ELR (cell line): Measurements from ENCODE around the gene CYP2A6.
A peak's percentile ranks its signal among the peaks of the same experiment; 100 is the strongest.
"Not testable (repeated sequence)": the region's sequence is repeated elsewhere in the genome, so short reads cannot be mapped to it uniquely, and the experiment has no call there.

Experiments used
- DNase-seq: peaks from one replicate; pipeline ENCODE4 v3.0.0-alpha.2; 2015; ENCODE audit warnings: low read depth

Gene CYP2A6, protein sequence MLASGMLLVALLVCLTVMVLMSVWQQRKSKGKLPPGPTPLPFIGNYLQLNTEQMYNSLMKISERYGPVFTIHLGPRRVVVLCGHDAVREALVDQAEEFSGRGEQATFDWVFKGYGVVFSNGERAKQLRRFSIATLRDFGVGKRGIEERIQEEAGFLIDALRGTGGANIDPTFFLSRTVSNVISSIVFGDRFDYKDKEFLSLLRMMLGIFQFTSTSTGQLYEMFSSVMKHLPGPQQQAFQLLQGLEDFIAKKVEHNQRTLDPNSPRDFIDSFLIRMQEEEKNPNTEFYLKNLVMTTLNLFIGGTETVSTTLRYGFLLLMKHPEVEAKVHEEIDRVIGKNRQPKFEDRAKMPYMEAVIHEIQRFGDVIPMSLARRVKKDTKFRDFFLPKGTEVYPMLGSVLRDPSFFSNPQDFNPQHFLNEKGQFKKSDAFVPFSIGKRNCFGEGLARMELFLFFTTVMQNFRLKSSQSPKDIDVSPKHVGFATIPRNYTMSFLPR

DNA sequence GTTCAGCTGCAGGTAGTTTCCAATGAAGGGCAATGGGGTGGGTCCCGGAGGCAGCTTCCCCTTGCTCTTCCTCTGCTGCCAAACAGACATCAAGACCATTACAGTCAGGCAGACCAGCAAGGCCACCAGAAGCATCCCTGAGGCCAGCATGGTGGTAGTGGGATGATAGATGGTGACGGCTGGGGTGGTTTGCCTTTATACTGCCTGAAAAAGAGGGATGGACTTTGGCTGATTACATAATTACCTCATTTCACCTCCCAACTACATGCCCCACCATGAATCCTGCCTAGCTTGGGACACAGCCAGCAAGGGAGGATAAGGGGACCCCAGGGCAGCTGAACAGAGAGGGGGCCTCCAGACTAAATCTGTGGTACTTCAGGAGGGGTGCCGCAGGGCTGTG is at the start of gene CYP2A6:
CYP2A6 (minus strand) TSS at position 171 of the 400 bp plus-strand sequence; CDS start at position 150, 21 bp downstream.
- not testable (repeated sequence) for DNase-seq

DNA sequence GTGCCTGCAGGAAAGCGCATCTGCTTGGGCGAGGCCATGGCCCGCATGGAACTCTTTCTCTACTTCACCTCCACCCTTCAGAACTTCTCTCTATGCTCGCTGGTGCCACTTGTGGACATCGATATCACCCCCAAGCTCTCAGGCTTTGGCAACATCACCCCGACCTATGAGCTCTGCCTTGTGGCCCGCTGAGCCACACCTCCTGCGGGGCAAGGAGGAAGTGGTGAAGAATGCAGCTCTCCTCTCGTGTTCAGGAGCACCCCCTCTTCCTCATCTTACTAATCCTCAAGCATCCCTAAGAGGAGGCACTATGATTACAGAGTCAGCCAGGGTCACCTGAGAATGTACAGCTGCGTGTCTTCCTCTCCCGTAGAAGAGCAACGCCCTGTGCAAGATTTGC is 49.7 kb upstream of the CYP2A6 start:
- not testable (repeated sequence) for DNase-seq

DNA sequence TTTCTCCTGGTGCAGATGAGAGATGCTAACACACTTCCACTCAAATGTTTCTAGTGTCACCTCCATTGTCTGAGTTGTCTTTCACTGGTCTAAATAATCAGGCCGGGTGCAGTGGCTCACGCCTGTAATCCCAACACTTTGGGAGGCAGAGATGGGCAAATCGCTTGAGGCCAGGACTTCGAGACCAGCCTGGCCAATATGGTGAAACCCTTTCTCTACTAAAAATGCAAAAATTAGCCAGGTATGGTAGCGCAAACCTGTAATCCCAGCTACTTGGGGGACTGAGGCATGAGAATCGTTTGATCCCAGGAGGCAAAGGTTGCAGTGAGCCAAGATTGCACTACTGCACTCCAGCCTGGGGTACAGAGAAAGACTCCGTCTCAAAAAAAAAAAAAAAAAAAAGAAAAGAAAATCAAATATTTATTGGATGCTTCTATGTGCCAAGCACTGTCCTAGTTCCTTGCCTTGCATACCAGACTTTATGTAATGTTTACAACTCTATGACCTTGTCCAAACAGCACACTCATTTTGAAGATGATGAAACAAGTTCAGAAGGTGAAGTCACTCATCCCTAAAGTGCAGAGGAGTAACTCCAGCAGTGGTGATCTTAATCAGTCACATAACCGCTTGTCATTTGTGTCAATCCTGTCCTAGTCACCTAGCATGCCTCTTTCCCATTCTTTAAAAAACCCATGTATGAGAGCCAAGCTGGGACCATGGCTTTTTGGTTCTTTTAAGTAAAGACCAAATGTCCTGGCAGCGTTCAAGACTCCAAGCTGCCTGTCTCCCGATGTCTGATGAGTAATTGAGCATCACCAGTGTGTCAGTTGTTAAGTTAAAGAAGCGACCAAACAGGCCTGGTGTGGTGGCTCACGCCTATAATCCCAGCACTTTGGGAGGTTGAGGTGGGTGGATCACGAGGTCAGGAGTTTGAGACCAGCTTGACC is 46.9 kb upstream of the CYP2A6 start:
- DNase-seq = peak; percentile 10

DNA sequence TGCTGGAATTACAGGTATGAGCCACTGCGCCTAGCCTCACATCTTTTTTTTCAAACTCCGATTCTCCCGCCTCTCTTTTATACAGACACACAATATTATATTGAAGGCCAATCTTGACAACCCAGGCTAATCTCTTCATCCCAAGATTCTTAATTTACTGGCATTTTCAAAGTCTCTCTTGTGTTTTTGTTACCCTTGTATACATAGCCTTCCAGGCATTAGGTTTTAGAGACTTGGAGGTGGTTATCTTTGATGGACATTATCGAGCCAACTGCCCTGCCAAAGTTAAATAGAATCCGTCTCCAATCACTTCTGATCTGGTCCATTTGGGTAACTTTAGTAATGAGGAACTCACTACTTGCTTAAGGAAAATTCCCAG is 46.2 kb upstream of the CYP2A6 start:
- no peak for DNase-seq

DNA sequence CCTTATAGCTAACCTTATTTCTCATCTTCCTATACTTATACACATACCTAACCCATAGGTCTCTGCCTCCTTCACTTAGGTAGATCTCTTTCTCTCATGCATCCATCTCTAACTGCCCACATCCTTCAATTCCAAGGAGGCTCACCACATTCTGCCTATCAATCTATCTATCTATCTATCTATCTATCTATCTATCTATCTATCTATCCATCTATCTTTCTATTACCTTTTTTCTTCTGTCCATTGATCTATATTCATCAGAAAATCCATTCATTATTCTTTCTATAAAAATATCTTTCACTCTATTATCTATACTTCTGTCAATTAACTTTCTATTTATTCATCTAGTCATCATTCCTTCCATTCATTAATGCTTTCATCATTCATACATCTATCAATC is 42.9 kb upstream of the CYP2A6 start:
- DNase-seq = no peak

DNA sequence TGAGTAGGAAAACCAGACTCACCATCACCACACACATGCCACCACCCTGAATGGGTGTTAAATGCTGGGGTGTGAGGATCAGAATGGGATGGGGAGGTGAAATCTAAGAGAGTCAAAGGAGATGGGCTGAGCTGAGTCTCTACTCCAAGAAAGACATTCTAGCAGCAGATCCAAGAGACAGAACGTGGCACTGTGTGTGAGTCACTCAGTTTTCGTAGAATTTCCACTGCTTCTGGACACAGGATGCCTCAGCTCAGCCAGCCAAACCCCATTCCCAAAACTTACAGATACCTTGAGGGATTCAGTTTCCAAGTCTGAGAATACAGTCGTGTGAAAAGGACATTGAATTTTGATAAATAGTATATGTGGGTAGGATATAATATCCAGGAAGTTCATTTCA is 39.1 kb upstream of the CYP2A6 start:
- no peak for DNase-seq

DNA sequence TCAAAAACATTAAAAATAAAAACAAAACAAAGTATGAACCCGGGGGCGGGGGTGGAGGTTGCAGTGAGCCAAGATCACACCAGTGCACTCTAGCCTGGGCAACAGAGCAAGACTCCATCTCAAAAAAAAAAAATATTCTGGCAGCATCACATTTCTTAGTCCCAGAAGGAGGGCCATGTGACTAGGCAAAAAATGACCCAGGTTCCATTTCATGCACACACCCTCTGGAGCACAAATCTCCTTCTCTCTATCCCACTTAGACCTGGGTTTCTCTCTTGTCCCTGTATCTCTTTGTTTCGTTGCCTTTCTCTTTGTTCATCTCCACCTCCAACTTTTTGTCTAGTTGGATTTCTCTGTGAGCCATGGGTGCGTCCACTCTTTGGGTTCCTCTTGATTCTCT is 37.9 kb upstream of the CYP2A6 start:
- no peak for DNase-seq

DNA sequence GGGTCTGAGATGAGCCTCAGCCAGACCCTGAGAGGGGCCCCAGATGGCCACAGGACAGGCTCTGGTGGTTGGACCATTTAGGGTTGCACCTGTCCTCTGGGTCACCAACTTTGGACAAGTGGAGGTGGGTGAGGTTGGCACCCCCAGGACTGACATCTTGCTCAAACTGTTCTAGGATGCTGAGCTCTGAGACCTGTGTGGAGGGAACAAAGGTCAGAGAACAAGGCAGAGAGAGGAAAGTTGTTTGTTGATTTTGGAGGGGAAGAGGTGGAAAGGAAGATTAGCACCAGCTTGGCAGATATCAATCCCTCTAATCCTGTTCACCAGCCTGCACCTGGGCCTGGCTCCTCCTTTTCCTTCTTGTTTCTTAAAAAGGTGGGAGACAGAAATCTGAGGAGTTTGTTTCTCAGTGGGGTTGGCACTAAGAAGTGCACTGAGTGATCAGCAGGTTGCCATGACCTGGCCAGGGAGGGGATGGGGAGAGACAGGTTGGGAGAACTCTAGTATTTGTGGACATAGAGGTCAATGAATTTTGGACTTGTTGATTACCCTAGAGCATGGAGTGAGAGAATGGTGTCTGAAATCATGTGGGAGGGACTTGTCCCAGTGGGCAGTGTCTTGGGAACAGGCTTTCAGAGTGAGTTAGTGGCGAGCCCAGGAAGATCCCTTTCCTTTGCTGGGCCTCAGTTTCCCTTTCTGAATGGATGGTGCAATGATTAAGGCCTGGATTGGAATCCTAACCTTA is 34.1 kb upstream of the CYP2A6 start:
- DNase-seq = not testable (repeated sequence)

DNA sequence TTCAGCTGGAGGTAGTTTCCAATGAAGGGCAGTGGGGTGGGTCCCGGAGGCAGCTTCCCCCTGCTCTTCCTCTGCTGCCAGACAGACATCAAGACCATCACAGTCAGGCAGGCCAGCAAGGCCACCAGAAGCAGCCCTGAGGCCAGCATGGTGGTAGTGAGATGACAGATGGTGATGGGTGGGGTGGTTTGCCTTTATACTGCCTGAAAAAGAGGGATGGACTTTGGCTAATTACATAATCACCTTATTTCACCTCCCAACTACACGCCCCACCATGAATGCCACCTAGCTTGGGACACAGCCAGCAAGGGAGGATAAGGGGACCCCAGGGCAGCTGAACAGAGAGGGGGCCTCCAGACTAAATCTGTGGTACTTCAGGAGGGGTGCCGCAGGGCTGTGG is 31.8 kb upstream of the CYP2A6 start, which contains the start of gene CYP2A7:
CYP2A7 (minus strand) TSS at position 170 of the 400 bp plus-strand sequence; CDS start at position 149, 21 bp downstream.
- DNase-seq = not testable (repeated sequence)

DNA sequence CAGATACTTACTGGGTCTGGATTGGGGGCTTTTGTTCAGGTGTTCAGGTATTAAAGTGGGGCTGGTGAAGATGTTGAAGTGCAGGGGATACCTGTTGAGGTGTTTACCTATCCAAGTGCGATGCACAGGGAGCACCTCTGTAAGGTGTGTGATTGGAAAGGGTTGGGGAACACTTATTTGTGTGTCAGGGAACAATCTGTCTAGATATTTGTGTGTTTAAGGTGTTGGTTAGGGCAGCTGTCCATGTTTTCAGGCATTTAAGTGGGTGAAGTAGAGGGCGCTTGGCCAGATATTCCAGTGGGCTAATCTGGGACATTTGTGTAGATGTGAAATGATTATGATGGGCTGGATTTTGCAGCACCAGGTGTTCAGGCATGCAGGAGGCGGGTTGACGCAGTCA is 29.1 kb upstream of the CYP2A6 start:
- DNase-seq = not testable (repeated sequence)

DNA sequence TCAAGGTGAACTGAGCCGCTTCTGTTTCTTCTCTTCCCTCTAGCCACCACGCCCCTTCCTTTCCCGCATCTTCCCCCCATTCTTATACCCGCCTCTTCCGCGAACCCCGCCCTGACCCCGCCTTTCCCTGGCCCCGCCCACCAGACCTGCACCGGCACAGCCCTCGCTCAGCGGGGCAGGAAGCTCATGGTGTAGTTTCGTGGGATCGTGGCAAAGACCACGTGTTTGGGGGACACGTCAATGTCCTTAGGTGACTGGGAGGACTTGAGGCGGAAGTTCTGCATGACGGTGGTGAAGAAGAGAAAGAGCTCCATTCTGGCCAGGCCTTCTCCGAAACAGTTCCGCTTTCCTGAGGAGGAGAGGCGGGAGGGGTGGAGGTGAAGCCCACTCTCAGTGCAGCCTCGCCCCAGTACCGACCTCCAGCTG is 25.3 kb upstream of the CYP2A6 start:
- DNase-seq = peak; percentile 1

DNA sequence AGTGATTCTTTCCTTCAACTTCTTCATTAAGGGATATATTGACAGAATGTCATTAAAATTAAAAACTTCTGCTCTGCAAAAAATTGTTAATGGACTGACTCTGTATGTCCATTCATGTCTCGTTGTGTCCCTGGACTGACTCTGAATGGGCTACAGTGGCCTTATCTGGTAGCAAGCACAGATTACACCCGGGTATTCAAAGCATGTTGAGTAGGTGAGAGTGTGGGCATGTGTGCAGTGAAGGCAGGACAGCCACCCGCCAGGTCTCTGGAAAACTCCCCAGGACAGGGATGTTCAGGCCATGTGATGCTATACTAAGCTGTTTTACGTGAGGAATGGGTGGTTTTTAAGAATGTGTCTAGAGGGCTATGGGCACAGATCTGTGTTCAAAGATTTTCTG is 24.6 kb upstream of the CYP2A6 start:
- DNase-seq = not testable (repeated sequence)

DNA sequence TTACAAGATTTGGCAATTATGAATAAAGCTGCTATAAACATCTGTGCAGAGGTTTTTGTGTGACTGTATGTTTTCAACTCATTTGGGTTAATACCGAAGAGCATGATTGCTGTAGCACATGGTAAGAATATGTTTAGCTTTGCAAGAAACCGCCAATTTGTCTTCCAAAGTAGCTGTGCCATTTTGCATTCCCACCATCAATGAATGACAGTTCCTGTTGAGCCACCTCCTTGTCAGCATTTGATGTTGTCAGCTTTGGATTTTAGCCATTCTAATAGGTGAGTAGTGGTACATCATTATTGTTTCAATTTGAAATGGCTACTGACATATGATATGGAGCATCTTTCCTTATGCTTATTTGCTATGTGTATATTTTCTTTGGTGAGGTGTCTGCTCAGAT is 23.6 kb upstream of the CYP2A6 start:
- DNase-seq = not testable (repeated sequence)

DNA sequence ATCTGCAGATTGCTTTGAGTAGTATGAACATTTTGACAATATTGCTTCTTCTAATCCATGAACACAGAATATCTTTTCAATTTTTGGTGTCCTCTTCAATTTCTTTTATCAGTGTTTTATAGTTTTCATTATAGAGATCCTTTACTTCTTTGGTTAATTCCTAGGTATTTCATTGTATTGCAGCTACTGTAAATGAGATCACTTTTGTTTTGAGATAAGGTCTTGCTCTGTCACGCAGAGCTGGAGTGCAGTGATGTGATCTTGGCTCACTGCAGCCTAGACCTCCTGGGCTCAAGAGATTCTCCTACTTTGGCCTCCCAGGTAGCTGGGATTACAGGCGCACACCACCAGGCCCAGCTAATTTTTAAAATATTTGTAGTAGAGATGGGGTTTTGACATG is 22.0 kb upstream of the CYP2A6 start:
- DNase-seq = no peak

DNA sequence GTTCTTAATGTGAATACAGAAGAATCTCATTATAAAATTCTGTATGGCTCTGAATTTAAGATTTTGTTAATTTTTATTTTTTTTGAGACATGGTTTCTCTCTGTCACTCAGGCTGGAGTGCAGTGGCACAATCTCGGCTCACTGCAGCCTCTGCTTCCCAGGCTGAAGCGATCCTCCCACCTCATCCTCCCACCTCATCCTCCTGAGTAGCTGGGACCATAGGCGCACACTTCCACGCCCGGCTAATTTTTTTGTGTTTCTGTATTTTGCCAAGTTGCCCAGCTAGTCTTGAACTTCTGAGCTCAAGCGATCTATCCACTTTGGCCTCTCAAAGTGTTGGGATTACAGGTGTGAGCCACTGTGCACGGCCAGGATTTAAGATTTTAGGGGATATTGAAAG is 17.5 kb upstream of the CYP2A6 start:
- DNase-seq = no peak

DNA sequence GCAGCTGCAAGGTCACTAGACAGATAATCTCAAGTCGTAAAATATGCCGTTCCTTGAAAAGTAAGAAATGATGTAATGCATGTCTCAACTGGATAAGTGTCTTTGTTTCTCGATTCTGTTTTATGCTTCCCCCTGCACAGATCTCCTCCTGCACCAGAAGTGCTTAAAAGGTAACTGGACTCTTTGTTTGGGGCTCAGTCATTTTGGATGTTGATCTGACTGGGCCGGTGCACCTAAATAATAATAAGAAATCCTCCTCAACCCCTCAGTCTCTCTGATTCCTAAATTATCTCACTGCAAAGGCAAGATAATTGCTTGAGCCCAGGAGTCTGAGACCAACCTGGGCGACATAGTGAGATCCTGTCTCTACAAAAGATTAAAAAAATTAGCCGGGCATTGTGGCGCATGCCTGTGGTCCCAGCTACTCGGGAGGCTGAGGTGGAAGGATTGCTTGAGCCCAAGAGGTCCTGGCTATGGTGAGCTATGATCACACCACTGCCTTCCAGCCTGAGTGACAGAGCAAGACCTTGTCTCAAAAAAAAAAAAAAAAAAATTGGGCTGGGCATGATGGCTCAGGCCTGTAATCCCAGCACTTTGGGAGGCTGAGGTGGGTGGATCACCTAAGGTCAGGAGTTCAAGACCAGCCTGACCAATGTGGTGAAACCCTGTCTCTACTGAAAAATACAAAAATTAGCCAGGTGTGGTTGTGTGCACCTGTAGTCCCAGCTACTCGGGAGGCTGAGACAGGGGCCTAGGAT is 14.7 kb upstream of the CYP2A6 start:
- DNase-seq = not testable (repeated sequence)

DNA sequence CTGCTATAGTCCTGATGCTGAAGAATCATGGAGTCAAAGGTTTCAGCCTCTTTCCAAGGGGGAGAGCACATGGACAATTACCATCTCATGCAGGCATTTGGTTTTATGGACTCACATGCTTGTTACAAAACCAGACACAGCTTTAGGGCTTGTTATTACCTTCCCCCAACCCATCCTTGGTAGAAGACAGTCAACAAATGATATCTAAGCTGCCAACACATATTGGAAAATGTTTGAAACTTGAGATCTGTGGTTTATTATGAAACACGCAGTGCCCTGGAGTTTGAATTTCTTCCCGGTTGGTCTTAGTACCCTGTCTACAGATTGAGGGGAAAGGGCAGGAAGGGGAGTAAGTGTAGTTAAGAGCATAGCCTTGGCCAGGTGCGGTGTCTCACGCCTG is 12.5 kb upstream of the CYP2A6 start:
- no peak for DNase-seq

DNA sequence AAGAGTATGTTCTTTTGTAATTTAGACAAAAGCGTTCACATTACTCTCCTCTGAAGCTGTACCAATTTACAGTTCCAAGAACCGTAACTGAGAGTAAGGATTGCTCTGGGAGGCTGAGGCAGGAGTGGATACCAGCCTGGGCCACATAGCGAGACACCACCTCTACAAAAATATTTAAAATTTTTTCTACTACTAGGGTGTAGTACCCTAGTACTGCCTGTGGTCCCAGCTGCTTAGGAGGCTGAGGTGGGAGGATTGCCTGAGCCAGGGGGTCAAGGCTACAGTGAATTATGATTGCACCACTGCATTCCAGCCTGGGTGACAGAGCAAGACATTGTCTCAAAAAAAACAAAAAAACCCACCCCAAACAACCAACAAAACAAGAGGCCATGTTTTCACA is 12.1 kb upstream of the CYP2A6 start:
- DNase-seq = no peak

DNA sequence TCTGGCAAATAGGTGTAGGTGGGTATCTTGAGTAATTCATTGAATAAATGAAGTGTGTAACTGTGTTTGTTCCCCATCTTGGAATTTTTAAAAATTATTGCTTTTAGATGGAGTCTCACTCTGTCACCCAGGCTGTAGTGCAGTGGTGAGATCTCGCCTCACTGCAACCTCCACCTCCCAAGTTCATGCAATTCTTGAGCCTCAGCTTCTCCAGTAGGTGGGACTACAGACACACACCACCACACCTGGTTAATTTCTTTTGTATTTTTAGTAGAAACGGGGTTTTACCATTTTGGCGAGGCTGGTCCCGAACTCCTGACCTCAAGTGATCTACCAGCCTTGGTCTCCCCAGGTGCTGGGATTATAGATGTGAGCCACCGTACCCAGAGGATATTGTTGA is 7.9 kb upstream of the CYP2A6 start:
- DNase-seq = no peak

DNA sequence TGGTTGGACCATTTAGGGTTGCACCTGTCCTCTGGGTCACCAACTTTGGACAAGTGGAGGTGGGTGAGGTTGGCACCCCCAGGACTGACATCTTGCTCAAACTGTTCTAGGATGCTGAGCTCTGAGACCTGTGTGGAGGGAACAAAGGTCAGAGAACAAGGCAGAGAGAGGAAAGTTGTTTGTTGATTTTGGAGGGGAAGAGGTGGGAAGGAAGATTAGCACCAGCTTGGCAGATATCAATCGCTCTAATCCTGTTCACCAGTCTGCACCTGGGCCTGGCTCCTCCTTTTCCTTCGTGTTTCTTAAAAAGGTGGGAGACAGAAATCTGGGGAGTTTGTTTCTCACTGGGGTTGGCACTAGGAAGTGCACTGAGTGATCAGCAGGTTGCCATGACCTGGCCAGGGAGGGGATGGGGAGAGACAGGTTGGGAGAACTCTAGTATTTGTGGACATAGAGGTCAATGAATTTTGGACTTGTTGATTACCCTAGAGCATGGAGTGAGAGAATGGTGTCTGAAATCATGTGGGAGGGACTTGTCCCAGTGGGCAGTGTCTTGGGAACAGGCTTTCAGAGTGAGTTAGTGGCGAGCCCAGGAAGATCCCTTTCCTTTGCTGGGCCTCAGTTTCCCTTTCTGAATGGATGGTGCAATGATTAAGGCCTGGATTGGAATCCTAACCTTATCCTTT is 2.4 kb upstream of the CYP2A6 start:
- DNase-seq = not testable (repeated sequence)

DNA sequence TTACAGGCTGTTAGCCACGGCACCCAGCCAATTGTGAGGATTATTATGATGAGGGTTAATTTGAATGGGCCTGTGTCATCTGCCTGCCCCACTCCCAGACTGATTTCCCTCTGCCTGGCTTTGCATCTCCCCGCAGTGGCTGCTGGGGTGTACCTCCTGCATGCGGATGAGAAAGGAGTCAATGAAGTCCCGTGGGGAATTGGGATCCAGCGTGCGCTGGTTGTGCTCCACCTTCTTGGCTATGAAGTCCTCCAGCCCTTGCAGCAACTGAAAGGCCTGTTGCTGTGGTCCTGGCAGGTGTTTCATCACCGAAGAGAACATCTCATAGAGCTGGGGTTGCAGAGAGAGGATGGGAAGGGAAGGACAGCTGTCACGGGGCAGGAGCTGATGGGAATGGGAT is 3.5 kb downstream of the CYP2A6 start:
- not testable (repeated sequence) for DNase-seq
